Mucosa of gallbladder (tissue), 1 donor: ENCODE results near the gene OXGR1. TPM values are rescaled to one million over a fixed set of nuclear protein-coding genes. Genes with fewer than 3 reads are reported as not detected.
A peak's percentile ranks its signal among the peaks of the same experiment; 100 is the strongest.
"Not testable (repeated sequence)": the region's sequence is repeated elsewhere in the genome, so short reads cannot be mapped to it uniquely, and the experiment has no call there.

Source experiments
- DNase-seq: peaks from one replicate; pipeline ENCODE4 v3.0.0-alpha.2; 2020; ENCODE audit warnings: low spot score
- total RNA-seq: library from RNA; stranded (reverse); gene quantifications from one replicate; pipeline ENCODE4 v1.2.1, GENCODE V29; 2021
- donor health status: DM: no; HTN: no; CAD: no.

OXGR1 gene
- total RNA-seq, result not detected

DNA sequence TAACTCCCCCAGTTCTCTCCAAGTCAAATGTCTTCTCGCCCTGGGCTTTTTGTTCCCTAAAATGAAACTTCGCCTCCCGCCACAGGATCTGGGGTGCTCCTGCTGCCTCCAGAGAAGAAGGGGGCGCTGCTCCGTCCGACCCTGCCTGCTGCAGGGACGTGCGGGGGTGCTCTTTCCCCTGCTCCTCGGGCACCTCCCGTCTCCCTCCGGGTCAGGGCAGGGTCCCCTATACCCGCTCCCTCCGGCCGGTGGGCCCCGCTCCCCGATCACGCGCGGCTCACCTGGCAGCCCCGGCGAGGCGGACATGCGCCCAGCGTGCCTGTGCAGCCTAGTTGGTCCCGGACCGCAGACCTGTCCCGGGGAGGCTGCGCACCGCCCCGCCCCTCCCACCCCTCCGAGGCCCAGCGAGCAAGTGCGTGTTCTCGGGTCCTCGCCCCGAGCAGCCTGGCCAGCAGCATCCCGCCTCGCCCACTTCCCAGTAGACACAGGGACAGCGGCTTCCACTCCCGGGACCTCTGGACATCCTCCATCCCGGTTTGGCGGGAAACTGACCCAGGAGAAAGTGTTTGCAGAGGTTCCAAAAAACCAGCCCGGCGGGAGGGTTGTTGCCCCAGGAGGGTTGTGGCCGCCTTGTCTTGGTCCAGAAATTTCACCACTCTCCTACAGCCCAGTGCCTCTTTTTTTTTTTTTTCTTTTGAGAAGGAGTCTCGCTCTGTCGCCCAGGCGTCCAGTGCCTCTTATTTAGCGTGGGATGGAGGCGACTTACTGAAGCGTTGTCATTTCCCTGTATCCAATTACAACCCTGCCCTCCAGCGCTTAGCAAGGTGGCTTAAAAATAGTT, at the start of gene OXGR1:
Gene OXGR1, minus strand, starts transcription at position 460 of the 841 bp plus-strand sequence. CDS start 6,717 bp downstream, outside the sequence.
- DNase-seq, result no peak

DNA sequence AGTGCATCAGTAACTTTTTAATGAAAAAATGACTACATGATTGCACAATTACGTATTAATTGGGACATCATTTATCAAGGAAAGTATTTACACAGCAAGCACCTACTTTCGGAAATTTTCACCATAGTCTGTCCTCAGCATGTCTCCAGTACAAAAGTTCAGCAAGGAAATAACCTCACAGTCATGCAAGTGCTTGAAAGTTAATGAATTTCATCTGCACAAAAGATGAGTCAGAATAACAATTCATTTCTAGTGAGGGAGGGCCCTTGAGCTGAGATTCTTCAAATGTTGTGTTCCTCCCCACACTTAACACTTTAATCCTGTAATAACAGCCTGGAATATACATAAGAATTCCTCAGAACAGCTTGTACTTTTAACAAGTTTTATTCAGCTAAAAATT, 49.0 kb upstream of the OXGR1 start:
- DNase-seq, result no peak

GRCh38 chr13:97030705-97031452, 36.6 kb upstream of the OXGR1 start:
- no peak for DNase-seq

- DNase-seq, result peak; percentile 59
These were observed 34.4 kb upstream of the OXGR1 start for GRCh38 chr13:97028441-97029299.

- DNase-seq, result no peak
These were observed 32.9 kb upstream of the OXGR1 start for GRCh38 chr13:97027162-97027554.

DNA sequence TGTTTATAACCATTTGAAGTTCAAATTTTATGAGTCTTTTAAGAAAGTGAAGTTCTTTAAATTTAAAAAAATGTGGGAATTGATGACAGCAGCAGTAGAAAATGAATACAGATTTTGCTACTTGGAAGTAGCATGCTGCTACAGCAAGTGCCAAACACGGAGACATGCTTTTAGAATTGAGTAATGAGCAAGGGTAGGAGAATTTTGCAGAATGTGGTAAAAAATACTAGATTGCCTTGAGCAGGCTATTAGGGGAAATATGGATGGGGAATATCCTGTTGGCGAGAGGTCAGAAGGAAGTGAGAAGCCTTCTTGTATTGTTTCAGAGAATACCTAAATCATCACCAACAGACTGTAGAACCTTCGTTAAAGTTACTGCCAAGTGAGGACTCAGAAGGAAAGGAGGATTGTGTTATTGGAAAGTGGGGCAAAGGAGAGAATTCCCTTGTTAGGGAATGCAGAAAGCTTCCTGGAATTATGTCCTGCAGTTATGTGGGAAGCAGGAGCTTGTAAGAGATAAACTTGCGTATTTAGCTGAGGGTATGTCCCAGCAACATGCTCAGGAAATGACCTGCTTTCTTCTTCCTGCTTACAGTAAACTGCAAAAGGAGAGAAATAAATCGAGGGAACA, 32.4 kb upstream of the OXGR1 start:
- DNase-seq, result no peak

GRCh38 chr13:97023812-97024211, 29.5 kb upstream of the OXGR1 start:
- DNase-seq, result not testable (repeated sequence)

- no peak for DNase-seq
These were observed 28.8 kb upstream of the OXGR1 start for GRCh38 chr13:97023117-97023516.

- DNase-seq, result peak; percentile 38
These were observed 27.0 kb upstream of the OXGR1 start for GRCh38 chr13:97021241-97021640.

- DNase-seq, result no peak
These were observed 26.5 kb upstream of the OXGR1 start for GRCh38 chr13:97020689-97021240.

- DNase-seq, result no peak
These were observed 25.9 kb upstream of the OXGR1 start for GRCh38 chr13:97020194-97020593.

DNA sequence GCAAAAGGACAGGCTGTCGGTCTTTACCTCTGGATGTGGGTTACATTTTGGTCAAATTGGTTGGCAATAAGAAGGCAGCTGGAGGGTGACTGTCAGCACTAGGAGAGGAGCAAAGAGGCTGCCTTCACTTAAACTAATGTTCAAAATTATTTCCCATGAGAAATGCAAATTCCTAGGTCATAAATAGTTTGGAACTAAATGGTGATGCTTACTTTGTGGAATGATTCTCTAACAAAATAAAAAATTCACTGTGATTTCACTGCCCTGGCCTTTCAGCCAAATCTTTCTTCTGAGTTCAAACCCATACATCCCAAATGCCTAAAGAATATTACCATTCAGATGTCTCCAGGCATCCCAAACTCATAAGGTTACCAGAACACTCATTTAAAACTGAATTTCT, 25.0 kb upstream of the OXGR1 start:
- no peak for DNase-seq

DNA sequence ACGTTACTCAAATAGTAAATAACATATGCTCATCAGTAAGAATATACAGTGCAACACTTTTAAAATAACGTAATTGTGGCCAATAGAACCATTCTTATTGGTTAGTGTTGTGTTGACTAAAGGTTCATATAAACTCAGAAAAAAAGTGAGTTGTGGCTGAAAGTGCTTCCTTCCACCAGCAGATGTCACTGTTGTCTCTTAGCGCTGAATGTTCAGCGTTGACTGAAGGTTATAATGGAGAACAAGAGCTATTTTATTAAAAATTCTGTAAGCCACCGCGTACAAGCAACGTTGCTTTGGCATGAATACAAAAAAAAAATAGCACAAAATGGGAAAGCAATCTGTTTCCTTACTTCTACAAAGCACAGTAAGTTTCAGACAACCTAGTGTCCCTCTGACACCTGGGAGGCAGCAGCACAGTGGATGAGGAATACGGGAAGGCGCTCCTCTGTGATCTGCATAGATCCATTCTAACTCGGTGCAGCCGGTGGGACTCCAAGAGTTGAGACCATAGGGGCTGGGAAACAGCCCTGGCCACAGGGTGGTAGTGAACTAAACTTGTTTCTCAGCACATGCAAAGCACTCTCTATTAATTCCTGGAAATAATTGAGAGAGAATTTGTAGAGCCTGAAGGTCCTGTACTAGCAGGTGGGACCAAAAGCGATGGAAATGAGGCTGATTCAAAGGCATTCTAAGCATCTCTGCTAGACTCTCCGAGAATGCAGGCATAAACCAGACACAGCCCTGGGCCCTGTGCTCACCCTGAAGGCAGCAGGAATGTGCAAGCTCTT, 23.9 kb upstream of the OXGR1 start:
- peak; percentile 36 for DNase-seq

- no peak for DNase-seq
These were observed 23.0 kb upstream of the OXGR1 start for GRCh38 chr13:97017322-97017721.

DNA sequence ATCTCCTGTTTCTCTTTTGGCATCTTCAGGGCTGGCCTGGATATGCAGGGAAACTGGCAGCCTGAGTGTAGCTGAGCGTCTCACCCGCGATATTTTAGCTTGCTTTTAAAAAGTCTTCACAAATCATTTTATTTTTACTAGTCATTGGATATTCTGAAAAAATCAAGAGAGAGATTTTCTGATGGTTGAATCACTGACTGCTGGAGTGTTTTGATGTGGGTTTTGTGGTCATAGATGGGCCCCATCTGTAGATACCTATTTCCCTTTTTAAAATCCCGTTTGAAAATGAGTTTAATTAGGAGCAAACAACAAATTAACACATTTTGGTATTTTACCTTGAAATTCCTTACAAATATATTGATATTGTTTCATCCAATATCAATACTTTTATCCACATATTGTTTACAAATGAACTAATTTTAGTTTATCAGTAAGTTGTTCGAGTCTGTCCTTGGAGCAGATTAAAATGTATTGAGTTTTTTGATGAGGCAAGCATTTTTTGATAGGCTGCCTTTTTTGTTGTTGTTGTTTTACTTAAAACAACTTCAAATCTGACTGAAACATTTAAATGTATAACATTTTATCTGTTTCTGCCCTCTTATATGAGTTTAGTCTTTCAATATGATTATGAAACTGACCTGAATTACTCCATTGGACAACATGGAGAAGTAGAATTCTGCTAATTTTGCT, 21.5 kb upstream of the OXGR1 start:
- DNase-seq, result no peak

DNA sequence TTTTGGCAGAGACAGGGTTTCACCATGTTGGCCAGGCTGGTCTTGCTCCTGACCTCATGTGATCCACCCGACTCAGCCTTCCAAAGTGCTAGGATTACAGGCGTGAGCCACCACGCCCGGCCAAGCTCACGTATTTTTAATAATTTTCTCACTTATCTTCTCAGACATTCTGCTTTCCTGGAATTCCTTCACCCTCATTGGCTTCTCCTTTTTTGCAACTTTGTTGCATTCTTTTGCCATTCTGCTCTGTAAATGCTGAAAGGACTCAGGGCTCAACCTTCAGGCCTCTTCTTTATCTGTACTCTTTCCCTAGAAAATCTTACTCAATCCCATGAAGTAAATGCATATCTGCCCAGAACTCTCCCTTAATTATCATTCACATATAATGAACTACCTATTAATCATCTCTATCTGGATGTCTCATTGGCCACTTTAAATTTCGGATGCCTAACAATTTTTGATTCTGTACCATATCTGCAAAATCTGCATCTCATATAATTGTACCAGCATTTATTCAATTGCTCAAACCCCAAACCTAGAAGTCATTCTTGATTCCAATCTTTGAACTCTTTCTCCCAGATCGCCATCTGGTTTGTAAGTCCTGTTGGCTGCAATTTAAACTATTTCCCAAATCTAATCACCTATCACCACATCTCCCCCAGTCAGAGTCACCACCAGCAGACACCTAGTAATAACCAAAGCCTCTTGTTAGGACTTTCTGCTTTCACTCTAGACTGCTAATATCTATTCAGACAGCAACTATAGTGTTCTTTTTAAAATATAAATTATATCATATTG, 18.2 kb upstream of the OXGR1 start:
- no peak for DNase-seq

GRCh38 chr13:97011446-97012131, 17.3 kb upstream of the OXGR1 start:
- DNase-seq, result no peak

- DNase-seq, result no peak
These were observed 14.4 kb upstream of the OXGR1 start for GRCh38 chr13:97008643-97009042.
